H9 (cell line): ENCODE data around the gene CRYGN. TPM values are rescaled to one million over a fixed set of nuclear protein-coding genes. Genes with fewer than 3 reads are reported as not detected.

Experiments
- DNase-seq: peaks from one replicate; pipeline ENCODE4 v3.0.0-alpha.2; 2017
- H2AFZ ChIP-seq: one replicate; pipeline ENCODE4 v1.6.1; 2013; ENCODE audit warnings: mild to moderate bottlenecking, low read length, control low read depth, moderate library complexity
- H2AK5ac ChIP-seq: 2 replicates; pipeline ENCODE4 v1.6.1; 2013; ENCODE audit warnings: low read length, control low read depth, mixed read lengths; ENCODE audit not compliant: insufficient read length
- H2BK120ac ChIP-seq: one replicate; pipeline ENCODE4 v1.6.1; 2013; ENCODE audit warnings: low read depth, mild to moderate bottlenecking, low read length, control low read depth, inconsistent platforms; ENCODE audit not compliant: poor library complexity, severe bottlenecking
- H2BK12ac ChIP-seq: 2 replicates; pipeline ENCODE4 v1.6.1; 2013; ENCODE audit warnings: low read length, control low read depth, mixed read lengths, low read depth; ENCODE audit not compliant: insufficient read length
- H2BK15ac ChIP-seq: 2 replicates; pipeline ENCODE4 v1.6.1; 2013; ENCODE audit warnings: low read depth, low read length, control low read depth
- H2BK20ac ChIP-seq: one replicate; pipeline ENCODE4 v1.6.1; 2013; ENCODE audit warnings: low read depth, mild to moderate bottlenecking, low read length, control low read depth, inconsistent platforms; ENCODE audit not compliant: poor library complexity, severe bottlenecking
- H2BK5ac ChIP-seq: 2 replicates; pipeline ENCODE4 v1.6.1; 2013; ENCODE audit warnings: low read length, control low read depth, mixed read lengths; ENCODE audit not compliant: insufficient read length
- H3K14ac ChIP-seq: 2 replicates; pipeline ENCODE4 v1.6.1; 2013; ENCODE audit warnings: low read length, control low read depth; ENCODE audit not compliant: insufficient read depth
- H3K18ac ChIP-seq: 2 replicates; pipeline ENCODE4 v1.6.1; 2013; ENCODE audit warnings: low read depth, mild to moderate bottlenecking, mixed read lengths, low read length, control low read depth; ENCODE audit not compliant: insufficient read length
- H3K23ac ChIP-seq: 2 replicates; pipeline ENCODE4 v1.6.1; 2013; ENCODE audit warnings: low read length, control low read depth, mixed read lengths, low read depth; ENCODE audit not compliant: insufficient read length
- H3K23me2 ChIP-seq: 2 replicates; pipeline ENCODE4 v1.6.1; 2013; ENCODE audit warnings: low read depth, mild to moderate bottlenecking, mixed read lengths, low read length, control low read depth; ENCODE audit not compliant: insufficient read length, poor library complexity, severe bottlenecking
- H3K27ac ChIP-seq: 2 replicates; pipeline ENCODE4 v1.5.1; 2013; ENCODE audit warnings: low read length, control low read depth, mixed read lengths, low read depth; ENCODE audit not compliant: insufficient read length
- H3K27me3 ChIP-seq: 2 replicates; pipeline ENCODE4 v1.6.1; 2013; ENCODE audit warnings: low read length, control low read depth, inconsistent platforms; ENCODE audit not compliant: insufficient read depth
- H3K4ac ChIP-seq: 2 replicates; pipeline ENCODE4 v1.6.1; 2013; ENCODE audit warnings: low read depth, mild to moderate bottlenecking, control low read depth, inconsistent platforms, low read length, moderate library complexity
- H3K4me1 ChIP-seq: 2 replicates; pipeline ENCODE4 v1.6.1; 2013; ENCODE audit warnings: low read length, control low read depth, inconsistent platforms; ENCODE audit not compliant: insufficient read depth
- H3K4me2 ChIP-seq: 2 replicates; pipeline ENCODE4 v1.6.1; 2013; ENCODE audit warnings: low read length, control low read depth, mixed read lengths; ENCODE audit not compliant: insufficient read length, insufficient read depth
- H3K56ac ChIP-seq: 2 replicates; pipeline ENCODE4 v1.6.1; 2013; ENCODE audit warnings: low read depth, mild to moderate bottlenecking, mixed read lengths, low read length, control low read depth; ENCODE audit not compliant: insufficient read length
- H3K79me1 ChIP-seq: 2 replicates; pipeline ENCODE4 v1.6.1; 2013; ENCODE audit warnings: low read depth, mild to moderate bottlenecking, moderate library complexity, low read length, control low read depth, inconsistent platforms; ENCODE audit not compliant: insufficient read depth, poor library complexity, severe bottlenecking
- H3K79me2 ChIP-seq: 2 replicates; pipeline ENCODE4 v1.6.1; 2013; ENCODE audit warnings: low read length, control low read depth, inconsistent platforms; ENCODE audit not compliant: insufficient read depth
- H3K9ac ChIP-seq: 2 replicates; pipeline ENCODE4 v1.6.1; 2013; ENCODE audit warnings: low read length, control low read depth, mixed read lengths; ENCODE audit not compliant: insufficient read length; ENCODE audit errors: extremely low read depth
- H3K9me3 ChIP-seq: one replicate; pipeline ENCODE4 v1.6.1; 2013; ENCODE audit warnings: low read depth, low read length, inconsistent platforms; ENCODE audit not compliant: control insufficient read depth
- H3T11ph ChIP-seq: one replicate; pipeline ENCODE4 v1.6.1; 2013; ENCODE audit warnings: mild to moderate bottlenecking, low read length, control low read depth, inconsistent platforms
- H4K20me1 ChIP-seq: one replicate; pipeline ENCODE4 v1.6.1; 2013; ENCODE audit not compliant: control insufficient read depth, insufficient read length, insufficient read depth
- H4K5ac ChIP-seq: 2 replicates; pipeline ENCODE4 v1.6.1; 2013; ENCODE audit warnings: low read depth, mild to moderate bottlenecking, mixed read lengths, low read length, control low read depth; ENCODE audit not compliant: insufficient read length
- H4K8ac ChIP-seq: replicated peaks from 2 replicates; pipeline ENCODE4 v1.6.1; 2013; ENCODE audit warnings: low read length, control low read depth, mixed read lengths, low read depth; ENCODE audit not compliant: insufficient read length
- H4K91ac ChIP-seq: 2 replicates; pipeline ENCODE4 v1.6.1; 2013; ENCODE audit warnings: low read depth, mild to moderate bottlenecking, moderate library complexity, mixed read lengths, low read length, control low read depth; ENCODE audit not compliant: insufficient read length
- H3K27ac Mint-ChIP-seq, 3 experiments: 2 replicates in 2 of 3; 3 replicates in 1 of 3; pipeline ENCODE4 v1.8.0; 2020 to 2021; ENCODE audit warnings: mixed read lengths in 3 of 3, mild to moderate bottlenecking in 1 of 3, moderate library complexity in 1 of 3
- H3K27me3 Mint-ChIP-seq: 2 replicates; pipeline ENCODE4 v1.8.0; 2021; ENCODE audit warnings: low read depth, mild to moderate bottlenecking, moderate library complexity, mixed read lengths
- H3K36me3 Mint-ChIP-seq, 3 experiments: 2 replicates in 2 of 3; 3 replicates in 1 of 3; pipeline ENCODE4 v1.8.0; 2020 to 2021; ENCODE audit warnings: low read depth in 3 of 3, mixed read lengths in 3 of 3; ENCODE audit not compliant: insufficient read depth in 1 of 3
- H3K4me1 Mint-ChIP-seq, 2 experiments: 2 replicates each; pipeline ENCODE4 v1.8.0; 2020; ENCODE audit warnings: mixed read lengths in 2 of 2
- H3K4me3 Mint-ChIP-seq, 2 experiments: 2 replicates in 1 of 2; 3 replicates in 1 of 2; pipeline ENCODE4 v1.8.0; 2020 to 2021; ENCODE audit warnings: mild to moderate bottlenecking in 2 of 2, mixed read lengths in 2 of 2, moderate library complexity in 1 of 2
- H3K9me3 Mint-ChIP-seq, 2 experiments: 2 replicates in 1 of 2; 3 replicates in 1 of 2; pipeline ENCODE4 v1.8.0; 2020; ENCODE audit warnings: mild to moderate bottlenecking in 2 of 2, mixed read lengths in 2 of 2, moderate library complexity in 1 of 2
- CTCF ChIP-seq: fragments of 200-600 bp; sonication (generic); conservative IDR thresholded peaks from 3 replicates; pipeline ENCODE4 v1.8.0; 2021; ENCODE audit warnings: antibody characterized with exemption, mild to moderate bottlenecking
- WGBS: extraction: QIAGEN DNeasy Blood & Tissue Kit; methylation state at CpG from one replicate; pipeline ENCODE4 v1.1.7; 2013; ENCODE audit warnings: missing lambda C conversion rate, low lambda C conversion rate, mixed read lengths; ENCODE audit not compliant: insufficient read length; ENCODE audit errors: extremely low coverage; 5-methylcytosine and 5-hydroxymethylcytosine counted together
- total RNA-seq: library from RNA; stranded (reverse); gene quantifications from 2 replicates; pipeline ENCODE4 v1.2.1, GENCODE V29; 2021

CRYGN gene
- total RNA-seq, 1 experiment from 2014 or later: 1.8 TPM

- Histone ChIP-seq H4K8ac (no peak overlapping the region), H3K79me1 (no peaks in the 10 kb centered on the region), H4K5ac (no peak overlapping the region), H2BK120ac (no peak overlapping the region), H3K14ac (no peak overlapping the region), H3K9me3 (no peaks in the 10 kb centered on the region), H3T11ph (no peak overlapping the region), H2AFZ (no peak overlapping the region), H2BK15ac (no peak overlapping the region), H2BK20ac (no peak overlapping the region), H3K4me2 (no peak overlapping the region), H3K27ac (no peak overlapping the region), H3K4me1 (no peaks in the 10 kb centered on the region; the same call in 1 of the 2 replicates), H4K20me1 (no peaks in the 10 kb centered on the region), H2BK5ac (no peak overlapping the region), H3K4ac (no peak overlapping the region), H2AK5ac (no peak overlapping the region), H3K23me2 (no peaks in the 10 kb centered on the region), H3K9ac (no peak overlapping the region), H2BK12ac (no peak overlapping the region), H3K56ac (no peak overlapping the region), H3K18ac (no peak overlapping the region), H3K23ac (no peak overlapping the region), H4K91ac (no peak overlapping the region), H3K27me3 (no peaks in the 10 kb centered on the region), H3K79me2 (no peaks in the 10 kb centered on the region)
- no peak overlapping the region for H3K4me3 Mint-ChIP-seq
- H3K9me3 Mint-ChIP-seq: peaks cover 41 to 44% of the 10 kb centered on the region in 2 experiments
- WGBS: no CpG with 5 or more reads among the region's 4 CpGs
- no peak for DNase-seq
- H3K4me1 Mint-ChIP-seq: peaks cover 47 to 51% of the 10 kb centered on the region in 2 experiments
- peaks cover 3% of the 10 kb centered on the region; the same call in 1 of the 2 replicates for H3K27me3 Mint-ChIP-seq
- no peak; the same call in 2 of the 3 replicates for TF ChIP-seq CTCF
- no peak overlapping the region for H3K27ac Mint-ChIP-seq
- peaks cover 51 to 62% (median 51%) of the 10 kb centered on the region in 3 experiments for H3K36me3 Mint-ChIP-seq
Observed at GRCh38 chr7:151461942-151462230, 21.9 kb upstream of the CRYGN start.
